22Rv1 (cell line): ENCODE data around the gene RSBN1L.

Experiments
- H3K27ac ChIP-seq: fragments of 450-650 bp; 2 replicates; pipeline ENCODE4 v1.5.1; 2017
- CTCF ChIP-seq: fragments of 450-650 bp; IDR thresholded peaks from 2 replicates; pipeline ENCODE4 v1.5.1; 2017; ENCODE audit warnings: mild to moderate bottlenecking
- ZFX ChIP-seq: fragments of 450-650 bp; IDR thresholded peaks from 2 replicates; pipeline ENCODE4 v1.6.1; 2017; ENCODE audit warnings: antibody characterized with exemption, borderline replicate concordance

Gene RSBN1L

GRCh38 chr7:77746824-77747165, 50.5 kb downstream of the RSBN1L start:
- TF ChIP-seq ZFX (no peak), CTCF (no peak)
- no peak overlapping the region for H3K27ac ChIP-seq

DNA sequence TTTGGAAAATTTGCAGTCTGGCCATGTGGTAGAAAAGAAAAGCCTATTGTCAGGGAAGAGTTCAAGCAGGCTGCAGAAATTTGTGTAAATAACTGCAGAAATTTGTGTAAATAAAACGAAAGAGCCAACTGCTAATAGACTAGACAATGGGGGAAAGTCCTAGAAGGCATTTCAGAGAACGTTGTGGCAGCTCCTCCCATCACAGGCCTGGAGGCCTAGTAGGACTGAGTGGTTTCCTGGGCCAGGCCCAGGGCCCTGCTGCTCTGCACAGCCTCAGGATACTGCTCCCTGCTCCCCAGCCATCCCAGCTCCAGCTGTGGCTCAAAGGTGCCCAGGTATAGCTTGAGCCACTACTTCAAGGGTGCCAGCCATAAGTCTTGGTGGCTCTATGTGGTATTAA, 50.9 kb downstream of the RSBN1L start:
- TF ChIP-seq CTCF (no peak), ZFX (no peak)
- no peak overlapping the region for H3K27ac ChIP-seq

DNA sequence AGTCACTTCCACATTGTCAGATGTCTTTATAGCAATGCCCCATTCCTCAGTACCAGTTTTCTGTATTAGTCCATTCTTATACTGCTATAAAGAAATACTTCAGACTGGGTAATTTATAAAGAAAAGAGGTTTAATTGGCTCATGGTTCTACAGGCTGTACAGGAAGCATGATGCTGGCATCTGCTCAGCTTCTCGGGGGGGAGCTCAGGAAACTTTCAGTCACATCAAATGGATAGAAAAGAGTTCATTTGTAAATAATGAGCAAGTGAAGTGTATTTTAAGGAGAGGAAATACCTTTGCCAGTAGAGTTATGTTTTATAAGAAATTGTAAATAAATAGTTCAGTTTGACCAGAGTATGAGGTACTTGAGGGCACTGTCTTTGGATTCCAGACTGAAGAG, 51.5 kb downstream of the RSBN1L start:
- no peak overlapping the region for H3K27ac ChIP-seq

DNA sequence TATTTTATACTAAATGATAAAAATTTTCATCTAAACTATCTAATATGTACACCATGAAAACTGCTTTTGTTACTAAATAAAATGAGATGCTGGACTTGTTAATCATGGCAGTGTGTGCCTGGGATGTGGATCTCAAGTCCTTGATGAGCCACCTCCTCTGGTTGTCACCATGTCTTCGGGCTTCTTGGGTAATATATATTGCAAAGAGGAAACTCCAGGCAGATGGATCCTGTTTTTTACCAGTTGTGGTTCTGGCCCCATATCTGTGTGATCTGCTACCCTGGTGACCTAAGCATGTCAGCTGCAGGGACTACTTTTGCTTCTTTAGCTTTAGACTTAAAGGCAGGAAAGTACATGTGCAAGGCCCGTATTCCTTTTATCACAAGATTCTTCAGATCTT, 55.8 kb downstream of the RSBN1L start:
- H3K27ac ChIP-seq, result no peak overlapping the region
- no peak for TF ChIP-seq CTCF
- no peak for TF ChIP-seq ZFX

More for the DNA sequence above, 51.5 kb downstream of the RSBN1L start:
- no peak for TF ChIP-seq CTCF
- TF ChIP-seq ZFX, result no peak

GRCh38 chr7:77753173-77753572, 56.9 kb downstream of the RSBN1L start:
- no peak for TF ChIP-seq ZFX
- TF ChIP-seq CTCF, result no peak
- no peak overlapping the region for H3K27ac ChIP-seq

DNA sequence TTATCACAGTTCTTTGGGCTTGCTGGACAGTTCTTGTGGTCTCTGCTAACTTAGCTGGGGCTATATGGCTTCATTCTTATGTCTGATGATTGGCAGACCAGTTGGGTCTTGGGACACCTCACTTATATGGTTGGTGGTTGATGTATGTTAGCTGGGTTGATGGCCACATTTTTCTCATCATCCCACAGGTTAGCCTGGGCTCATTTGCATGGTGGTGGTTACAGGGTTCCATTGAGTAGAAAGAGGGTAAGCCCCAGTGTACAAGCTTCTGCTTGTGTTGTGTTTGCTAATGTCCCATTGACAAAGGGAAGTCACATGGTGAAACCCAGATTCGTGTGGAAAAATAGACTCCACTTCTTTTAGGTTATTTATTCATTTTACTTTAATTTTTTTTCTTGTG, 61.3 kb downstream of the RSBN1L start:
- TF ChIP-seq ZFX, result no peak
- no peak for TF ChIP-seq CTCF
- no peak overlapping the region for H3K27ac ChIP-seq

GRCh38 chr7:77759294-77759889, 63.1 kb downstream of the RSBN1L start:
- H3K27ac ChIP-seq, result no peak overlapping the region
- peak; percentile 93 for TF ChIP-seq CTCF
- no peak for TF ChIP-seq ZFX
